Esophagus squamous epithelium (tissue), 5 donors: Measurements from ENCODE around the gene FOXP3. TPM values are rescaled to one million over a fixed set of nuclear protein-coding genes. Genes with fewer than 3 reads are reported as not detected.

ENCODE experiments used
- DNase-seq: peaks from one replicate; lab custom pipeline; 2025; lab: John Stamatoyannopoulos, UW
- H3K27ac ChIP-seq, 4 donors: fragments of 200-600 bp; sonication (generic); one replicate each; pipeline ENCODE4 v1.5.1; 2016 to 2019; ENCODE audit warnings: mild to moderate bottlenecking in 1 of 4
- H3K27me3 ChIP-seq, 4 donors: fragments of 200-600 bp; sonication (generic); 1 replicate in 3 of 4; 2 replicates in 1 of 4; pipeline versions ENCODE4 v1.5.1 to v1.6.0; 2017 to 2021; ENCODE audit warnings: antibody characterized with exemption in 1 of 4
- H3K36me3 ChIP-seq, 3 donors: fragments of 200-600 bp; sonication (generic); one replicate each; pipeline ENCODE4 v1.5.1; 2016 to 2019
- H3K4me1 ChIP-seq, 3 donors: fragments of 200-600 bp; sonication (generic); one replicate each; pipeline ENCODE4 v1.5.1; 2017 to 2019
- H3K4me3 ChIP-seq, 4 donors: fragments of 200-600 bp; sonication (generic); 1 replicate in 3 of 4; 2 replicates in 1 of 4; pipeline ENCODE4 v1.5.1; 2016 to 2019; ENCODE audit warnings: mild to moderate bottlenecking in 2 of 4, moderate library complexity in 1 of 4
- H3K9me3 ChIP-seq, 3 donors: fragments of 200-600 bp; sonication (generic); one replicate each; pipeline ENCODE4 v1.5.1; 2016 to 2019
- POLR2A ChIP-seq, 4 donors: fragments of 450-650 bp; IDR thresholded peaks; one replicate each; pipeline ENCODE4 v1.6.1; 2017; ENCODE audit warnings: antibody characterized with exemption in 4 of 4, mild to moderate bottlenecking in 4 of 4, moderate library complexity in 3 of 4
- WGBS, 2 donors: methylation state at CpG; one replicate each; pipeline ENCODE4 v1.1.5; 2018; 5-methylcytosine and 5-hydroxymethylcytosine counted together
- intact Hi-C: fragments of 100-400 bp; cut with DNase I; formaldehyde crosslinking; loops from one replicate; pipeline ENCODE4 v1.15.0; 2022
- total RNA-seq, 4 donors: library from RNA; depleted of rRNA; stranded (reverse); fragments of >200 nt; gene quantifications; one replicate each; pipeline ENCODE4 v1.1.0, GENCODE V29; 2016
- TF ChIP-seq, protein P1 (sequence below), 6 experiments: fragments of 450-650 bp in 4 of 6; fragments of 200-600 bp in 2 of 6; sonication (generic) in 2 of 6; IDR thresholded peaks; one replicate each; pipeline ENCODE4 v1.5.1; 2016 to 2019; ENCODE audit warnings: antibody characterized with exemption in 6 of 6, mild to moderate bottlenecking in 4 of 6, moderate library complexity in 4 of 6
- donor health status: DM: yes; HTN: yes; CAD: no.

Gene FOXP3
- total RNA-seq, 4 donors from 2014 or later = 0.38 to 2.1 (median 0.81) TPM

DNA sequence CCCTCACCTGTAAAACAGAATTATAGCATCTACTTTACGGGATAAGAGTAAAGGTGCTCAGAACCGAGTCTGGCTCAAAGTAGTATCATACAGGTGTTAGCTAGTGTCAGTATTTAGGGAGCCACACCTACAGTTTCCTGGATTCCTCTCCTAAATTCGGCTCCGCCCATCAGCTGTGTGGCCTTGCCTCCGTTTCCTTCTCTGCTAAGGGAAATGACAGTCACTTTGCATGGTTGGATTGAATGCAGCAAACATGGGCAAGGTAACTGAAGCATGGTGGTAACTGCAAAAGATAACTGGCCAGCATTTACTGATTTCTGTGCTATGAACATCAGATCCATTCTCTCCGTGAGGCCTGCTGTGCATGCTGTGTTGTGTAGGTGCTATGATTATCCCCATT is 7.9 kb upstream of the FOXP3 start:
- peak overlapping the region in 3 of 4 donors; percentile 67 to 96 (median 90) for H3K27ac ChIP-seq
- peaks cover 18 to 64% (median 30%) of the 10 kb centered on the region in 3 donors for H3K4me1 ChIP-seq
- 44% methylated on average over 6 of the region's 6 CpGs; no CpG with 5 or more reads in 1 of the 2 donors for WGBS, 2 donors
- intact Hi-C loops = no loop called here
- H3K36me3 ChIP-seq = peaks cover 0 to 10% (median 0%) of the 10 kb centered on the region in 3 donors
- TF ChIP-seq POLR2A (IDR thresholded peaks at IDR 0.05) = no peak
- TF ChIP-seq, protein P1, sequence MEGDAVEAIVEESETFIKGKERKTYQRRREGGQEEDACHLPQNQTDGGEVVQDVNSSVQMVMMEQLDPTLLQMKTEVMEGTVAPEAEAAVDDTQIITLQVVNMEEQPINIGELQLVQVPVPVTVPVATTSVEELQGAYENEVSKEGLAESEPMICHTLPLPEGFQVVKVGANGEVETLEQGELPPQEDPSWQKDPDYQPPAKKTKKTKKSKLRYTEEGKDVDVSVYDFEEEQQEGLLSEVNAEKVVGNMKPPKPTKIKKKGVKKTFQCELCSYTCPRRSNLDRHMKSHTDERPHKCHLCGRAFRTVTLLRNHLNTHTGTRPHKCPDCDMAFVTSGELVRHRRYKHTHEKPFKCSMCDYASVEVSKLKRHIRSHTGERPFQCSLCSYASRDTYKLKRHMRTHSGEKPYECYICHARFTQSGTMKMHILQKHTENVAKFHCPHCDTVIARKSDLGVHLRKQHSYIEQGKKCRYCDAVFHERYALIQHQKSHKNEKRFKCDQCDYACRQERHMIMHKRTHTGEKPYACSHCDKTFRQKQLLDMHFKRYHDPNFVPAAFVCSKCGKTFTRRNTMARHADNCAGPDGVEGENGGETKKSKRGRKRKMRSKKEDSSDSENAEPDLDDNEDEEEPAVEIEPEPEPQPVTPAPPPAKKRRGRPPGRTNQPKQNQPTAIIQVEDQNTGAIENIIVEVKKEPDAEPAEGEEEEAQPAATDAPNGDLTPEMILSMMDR (IDR thresholded peaks at IDR 0.05) = no peak
- H3K9me3 ChIP-seq = no peaks in the 10 kb centered on the region
- peak overlapping the region in 1 of 4 donors; percentile 18 for H3K4me3 ChIP-seq
- no peak for DNase-seq
- H3K27me3 ChIP-seq = no peaks in the 10 kb centered on the region

DNA sequence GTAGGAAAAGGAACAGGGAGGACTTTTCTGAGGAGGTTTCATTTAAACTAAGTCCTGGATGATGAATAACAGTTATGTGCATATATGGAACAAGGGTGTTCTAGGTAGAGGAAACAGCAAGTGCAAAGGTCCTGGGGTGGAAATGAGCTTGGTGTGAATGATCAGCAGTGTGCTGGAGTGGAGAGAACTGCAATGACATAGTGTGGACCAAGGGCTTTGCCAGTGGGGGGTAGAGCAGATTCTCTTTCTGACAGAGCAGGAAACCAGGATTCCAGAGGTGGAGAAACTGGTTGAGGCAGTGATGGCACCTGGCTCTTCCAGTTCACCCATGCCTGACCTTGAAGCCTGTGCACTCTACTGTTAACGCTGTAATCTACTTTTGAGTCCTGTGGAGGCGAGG is 6.8 kb upstream of the FOXP3 start:
- Histone ChIP-seq H3K36me3 (peaks cover 0 to 10% (median 0%) of the 10 kb centered on the region in 3 donors), H3K4me1 (peaks cover 18 to 53% (median 25%) of the 10 kb centered on the region in 3 donors), H3K9me3 (no peaks in the 10 kb centered on the region), H3K4me3 (peak overlapping the region in 3 of 4 donors; percentile 58 to 81 (median 76)), H3K27ac (peak overlapping the region; percentile 55 to 96 (median 92)), H3K27me3 (no peaks in the 10 kb centered on the region)
- TF ChIP-seq, protein P1 (IDR thresholded peaks at IDR 0.05) = no peak
- TF ChIP-seq POLR2A (IDR thresholded peaks at IDR 0.05) = no peak
- intact Hi-C loops = no loop called here
- WGBS, 2 donors = 56% methylated on average over 2 of the region's 2 CpGs; no CpG with 5 or more reads in 1 of the 2 donors
- DNase-seq = no peak

DNA sequence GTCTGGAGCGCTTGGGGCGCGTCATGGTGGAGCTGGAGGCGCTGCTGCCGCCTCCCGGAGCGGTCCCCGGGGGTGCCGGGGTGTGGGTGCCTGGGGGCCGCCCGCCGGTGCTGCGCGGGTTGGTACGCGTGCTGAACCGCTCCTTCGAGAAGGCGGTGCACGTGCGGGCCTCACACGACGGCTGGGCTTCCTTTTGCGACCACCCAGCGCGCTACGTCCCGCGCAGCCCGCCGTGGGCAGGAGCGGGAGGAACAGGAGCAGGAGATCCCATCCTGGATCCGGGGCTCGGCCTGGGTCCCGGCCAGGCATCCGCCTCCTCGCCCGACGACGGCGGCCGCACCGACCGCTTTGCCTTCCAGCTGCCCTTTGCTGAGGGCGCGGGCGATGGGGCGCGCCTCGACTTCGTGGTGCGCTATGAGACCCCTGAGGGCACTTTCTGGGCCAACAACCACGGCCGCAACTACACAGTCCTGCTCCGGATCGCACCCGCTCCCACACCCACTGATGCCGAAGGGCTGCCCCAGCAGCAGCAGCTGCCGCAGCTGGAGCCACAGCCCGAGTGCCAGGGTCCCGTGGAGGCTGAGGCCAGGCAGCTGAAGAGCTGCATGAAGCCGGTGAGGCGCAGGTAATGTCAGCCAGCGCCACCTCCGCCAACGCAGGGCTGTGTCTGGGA is 5.9 kb upstream of the FOXP3 start:
- WGBS, 2 donors = 79% methylated on average over 3 of the region's 66 CpGs; no CpG with 5 or more reads in 1 of the 2 donors
- Histone ChIP-seq H3K9me3 (no peaks in the 10 kb centered on the region), H3K27ac (peak overlapping the region; percentile 90 to 97 (median 96)), H3K27me3 (no peaks in the 10 kb centered on the region), H3K4me1 (peaks cover 18 to 50% (median 25%) of the 10 kb centered on the region in 3 donors), H3K4me3 (peak overlapping the region; percentile 58 to 81 (median 68)), H3K36me3 (peaks cover 0 to 10% (median 0%) of the 10 kb centered on the region in 3 donors)
- intact Hi-C loops = no loop called here
- DNase-seq = no peak
- TF ChIP-seq, protein P1 (IDR thresholded peaks at IDR 0.05) = no peak
- no peak for TF ChIP-seq POLR2A (IDR thresholded peaks at IDR 0.05)

DNA sequence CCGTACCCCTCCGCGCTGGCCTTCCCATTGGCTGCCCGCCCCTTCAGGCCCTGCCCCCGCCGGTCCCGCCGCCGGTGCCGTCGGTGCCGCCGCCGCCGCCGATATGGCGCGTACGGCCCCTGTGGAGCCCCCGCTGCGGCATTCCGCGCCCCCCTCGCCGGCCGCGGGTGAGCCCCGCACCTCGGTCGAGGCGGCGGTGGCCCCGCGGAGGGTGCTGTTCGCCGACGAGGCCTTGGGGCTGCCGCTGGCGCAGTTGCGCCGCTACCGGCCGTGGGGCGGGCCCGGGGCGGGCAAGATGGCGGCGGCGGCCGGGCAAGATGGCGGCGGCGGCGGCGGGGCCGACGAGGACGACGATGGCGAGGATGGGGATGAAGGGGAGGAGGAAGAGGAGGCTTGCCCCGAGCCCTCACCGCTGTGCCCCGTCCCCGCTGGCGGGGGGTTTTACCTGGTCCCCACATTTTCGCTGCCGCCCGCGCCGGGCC is 5.3 kb upstream of the FOXP3 start, which contains the start of gene PPP1R3F:
PPP1R3F (plus strand) TSS at position 27 of the 482 bp plus-strand sequence; CDS start at position 104, 77 bp downstream.
- DNase-seq = no peak
- Histone ChIP-seq H3K4me1 (peaks cover 18 to 48% (median 25%) of the 10 kb centered on the region in 3 donors), H3K4me3 (peak within 1 kb of the TSS; percentile 58 to 81 (median 68)), H3K36me3 (peaks cover 0 to 10% (median 0%) of the 10 kb centered on the region in 3 donors), H3K27me3 (no peaks in the 10 kb centered on the region), H3K27ac (peak within 1 kb of the TSS; percentile 94 to 97 (median 96)), H3K9me3 (no peaks in the 10 kb centered on the region)
- TF ChIP-seq, protein P1 (IDR thresholded peaks at IDR 0.05) = no peak
- peak in 2 of 4 donors; percentile 53 to 87 for TF ChIP-seq POLR2A (IDR thresholded peaks at IDR 0.05)
- 61% methylated on average over 7 of the region's 70 CpGs; no CpG with 5 or more reads in 1 of the 2 donors for WGBS, 2 donors
- intact Hi-C loops = loop anchor here (5.0 kb wide), 1 partner anchor 73 kb away; no protein-coding TSS in a partner anchor
